H9 (cell line): Measurements from ENCODE around the gene SH3GL2. TPM values are rescaled to one million over a fixed set of nuclear protein-coding genes. Genes with fewer than 3 reads are reported as not detected.

Experiments
- DNase-seq: peaks from one replicate; pipeline ENCODE4 v3.0.0-alpha.2; 2017
- H2AFZ ChIP-seq: one replicate; pipeline ENCODE4 v1.6.1; 2013; ENCODE audit warnings: mild to moderate bottlenecking, low read length, control low read depth, moderate library complexity
- H2AK5ac ChIP-seq: 2 replicates; pipeline ENCODE4 v1.6.1; 2013; ENCODE audit warnings: low read length, control low read depth, mixed read lengths; ENCODE audit not compliant: insufficient read length
- H2BK120ac ChIP-seq: one replicate; pipeline ENCODE4 v1.6.1; 2013; ENCODE audit warnings: low read depth, mild to moderate bottlenecking, low read length, control low read depth, inconsistent platforms; ENCODE audit not compliant: poor library complexity, severe bottlenecking
- H2BK12ac ChIP-seq: 2 replicates; pipeline ENCODE4 v1.6.1; 2013; ENCODE audit warnings: low read length, control low read depth, mixed read lengths, low read depth; ENCODE audit not compliant: insufficient read length
- H2BK15ac ChIP-seq: 2 replicates; pipeline ENCODE4 v1.6.1; 2013; ENCODE audit warnings: low read depth, low read length, control low read depth
- H2BK20ac ChIP-seq: one replicate; pipeline ENCODE4 v1.6.1; 2013; ENCODE audit warnings: low read depth, mild to moderate bottlenecking, low read length, control low read depth, inconsistent platforms; ENCODE audit not compliant: poor library complexity, severe bottlenecking
- H2BK5ac ChIP-seq: 2 replicates; pipeline ENCODE4 v1.6.1; 2013; ENCODE audit warnings: low read length, control low read depth, mixed read lengths; ENCODE audit not compliant: insufficient read length
- H3K14ac ChIP-seq: 2 replicates; pipeline ENCODE4 v1.6.1; 2013; ENCODE audit warnings: low read length, control low read depth; ENCODE audit not compliant: insufficient read depth
- H3K18ac ChIP-seq: 2 replicates; pipeline ENCODE4 v1.6.1; 2013; ENCODE audit warnings: low read depth, mild to moderate bottlenecking, mixed read lengths, low read length, control low read depth; ENCODE audit not compliant: insufficient read length
- H3K23ac ChIP-seq: 2 replicates; pipeline ENCODE4 v1.6.1; 2013; ENCODE audit warnings: low read length, control low read depth, mixed read lengths, low read depth; ENCODE audit not compliant: insufficient read length
- H3K23me2 ChIP-seq: 2 replicates; pipeline ENCODE4 v1.6.1; 2013; ENCODE audit warnings: low read depth, mild to moderate bottlenecking, mixed read lengths, low read length, control low read depth; ENCODE audit not compliant: insufficient read length, poor library complexity, severe bottlenecking
- H3K27ac ChIP-seq: 2 replicates; pipeline ENCODE4 v1.5.1; 2013; ENCODE audit warnings: low read length, control low read depth, mixed read lengths, low read depth; ENCODE audit not compliant: insufficient read length
- H3K27me3 ChIP-seq: 2 replicates; pipeline ENCODE4 v1.6.1; 2013; ENCODE audit warnings: low read length, control low read depth, inconsistent platforms; ENCODE audit not compliant: insufficient read depth
- H3K4ac ChIP-seq: 2 replicates; pipeline ENCODE4 v1.6.1; 2013; ENCODE audit warnings: low read depth, mild to moderate bottlenecking, control low read depth, inconsistent platforms, low read length, moderate library complexity
- H3K4me1 ChIP-seq: 2 replicates; pipeline ENCODE4 v1.6.1; 2013; ENCODE audit warnings: low read length, control low read depth, inconsistent platforms; ENCODE audit not compliant: insufficient read depth
- H3K4me2 ChIP-seq: 2 replicates; pipeline ENCODE4 v1.6.1; 2013; ENCODE audit warnings: low read length, control low read depth, mixed read lengths; ENCODE audit not compliant: insufficient read length, insufficient read depth
- H3K56ac ChIP-seq: 2 replicates; pipeline ENCODE4 v1.6.1; 2013; ENCODE audit warnings: low read depth, mild to moderate bottlenecking, mixed read lengths, low read length, control low read depth; ENCODE audit not compliant: insufficient read length
- H3K79me1 ChIP-seq: 2 replicates; pipeline ENCODE4 v1.6.1; 2013; ENCODE audit warnings: low read depth, mild to moderate bottlenecking, moderate library complexity, low read length, control low read depth, inconsistent platforms; ENCODE audit not compliant: insufficient read depth, poor library complexity, severe bottlenecking
- H3K79me2 ChIP-seq: 2 replicates; pipeline ENCODE4 v1.6.1; 2013; ENCODE audit warnings: low read length, control low read depth, inconsistent platforms; ENCODE audit not compliant: insufficient read depth
- H3K9ac ChIP-seq: 2 replicates; pipeline ENCODE4 v1.6.1; 2013; ENCODE audit warnings: low read length, control low read depth, mixed read lengths; ENCODE audit not compliant: insufficient read length; ENCODE audit errors: extremely low read depth
- H3K9me3 ChIP-seq: one replicate; pipeline ENCODE4 v1.6.1; 2013; ENCODE audit warnings: low read depth, low read length, inconsistent platforms; ENCODE audit not compliant: control insufficient read depth
- H3T11ph ChIP-seq: one replicate; pipeline ENCODE4 v1.6.1; 2013; ENCODE audit warnings: mild to moderate bottlenecking, low read length, control low read depth, inconsistent platforms
- H4K20me1 ChIP-seq: one replicate; pipeline ENCODE4 v1.6.1; 2013; ENCODE audit not compliant: control insufficient read depth, insufficient read length, insufficient read depth
- H4K5ac ChIP-seq: 2 replicates; pipeline ENCODE4 v1.6.1; 2013; ENCODE audit warnings: low read depth, mild to moderate bottlenecking, mixed read lengths, low read length, control low read depth; ENCODE audit not compliant: insufficient read length
- H4K8ac ChIP-seq: replicated peaks from 2 replicates; pipeline ENCODE4 v1.6.1; 2013; ENCODE audit warnings: low read length, control low read depth, mixed read lengths, low read depth; ENCODE audit not compliant: insufficient read length
- H4K91ac ChIP-seq: 2 replicates; pipeline ENCODE4 v1.6.1; 2013; ENCODE audit warnings: low read depth, mild to moderate bottlenecking, moderate library complexity, mixed read lengths, low read length, control low read depth; ENCODE audit not compliant: insufficient read length
- H3K27ac Mint-ChIP-seq, 3 experiments: 2 replicates in 2 of 3; 3 replicates in 1 of 3; pipeline ENCODE4 v1.8.0; 2020 to 2021; ENCODE audit warnings: mixed read lengths in 3 of 3, mild to moderate bottlenecking in 1 of 3, moderate library complexity in 1 of 3
- H3K27me3 Mint-ChIP-seq: 2 replicates; pipeline ENCODE4 v1.8.0; 2021; ENCODE audit warnings: low read depth, mild to moderate bottlenecking, moderate library complexity, mixed read lengths
- H3K36me3 Mint-ChIP-seq, 3 experiments: 2 replicates in 2 of 3; 3 replicates in 1 of 3; pipeline ENCODE4 v1.8.0; 2020 to 2021; ENCODE audit warnings: low read depth in 3 of 3, mixed read lengths in 3 of 3; ENCODE audit not compliant: insufficient read depth in 1 of 3
- H3K4me1 Mint-ChIP-seq, 2 experiments: 2 replicates each; pipeline ENCODE4 v1.8.0; 2020; ENCODE audit warnings: mixed read lengths in 2 of 2
- H3K4me3 Mint-ChIP-seq, 2 experiments: 2 replicates in 1 of 2; 3 replicates in 1 of 2; pipeline ENCODE4 v1.8.0; 2020 to 2021; ENCODE audit warnings: mild to moderate bottlenecking in 2 of 2, mixed read lengths in 2 of 2, moderate library complexity in 1 of 2
- H3K9me3 Mint-ChIP-seq, 2 experiments: 2 replicates in 1 of 2; 3 replicates in 1 of 2; pipeline ENCODE4 v1.8.0; 2020; ENCODE audit warnings: mild to moderate bottlenecking in 2 of 2, mixed read lengths in 2 of 2, moderate library complexity in 1 of 2
- WGBS: extraction: QIAGEN DNeasy Blood & Tissue Kit; methylation state at CpG from one replicate; pipeline ENCODE4 v1.1.7; 2013; ENCODE audit warnings: missing lambda C conversion rate, low lambda C conversion rate, mixed read lengths; ENCODE audit not compliant: insufficient read length; ENCODE audit errors: extremely low coverage; 5-methylcytosine and 5-hydroxymethylcytosine counted together
- total RNA-seq: library from RNA; stranded (reverse); gene quantifications from 2 replicates; pipeline ENCODE4 v1.2.1, GENCODE V29; 2021
- TF ChIP-seq, protein P1 (sequence below): fragments of 200-600 bp; sonication (generic); conservative IDR thresholded peaks from 3 replicates; pipeline ENCODE4 v1.8.0; 2021; ENCODE audit warnings: antibody characterized with exemption, mild to moderate bottlenecking

The SH3GL2 gene
- total RNA-seq, 1 experiment from 2014 or later = 6.5 TPM

DNA sequence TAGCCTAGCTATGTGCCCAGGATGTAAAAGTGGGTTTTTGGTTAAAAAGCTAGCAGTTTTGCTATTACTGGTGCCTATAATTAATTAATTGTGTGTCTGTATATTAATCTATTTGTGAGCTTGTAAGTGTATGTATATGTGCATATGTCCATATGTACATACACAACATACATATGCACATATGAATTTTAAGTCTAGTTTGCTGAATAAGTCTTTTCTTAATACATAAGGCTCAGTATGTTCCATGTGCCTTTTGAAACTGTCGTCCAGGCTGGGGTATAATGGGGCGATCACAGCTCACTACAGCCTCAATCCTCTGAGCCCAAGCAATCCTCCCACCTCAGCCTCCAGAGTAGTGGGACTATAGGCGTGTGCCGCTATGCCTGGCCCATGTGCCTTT, 10.1 kb downstream of the SH3GL2 start:
- H2BK15ac ChIP-seq = no peak overlapping the region
- no peak overlapping the region for H3K18ac ChIP-seq
- Mint-ChIP-seq H3K4me1 (peaks cover 14 to 15% of the 10 kb centered on the region in 2 experiments), H3K36me3 (no peaks in the 10 kb centered on the region), H3K27me3 (no peaks in the 10 kb centered on the region), H3K9me3 (no peaks in the 10 kb centered on the region), H3K27ac (no peak overlapping the region), H3K4me3 (no peak overlapping the region)
- H2AK5ac ChIP-seq = no peak overlapping the region
- H4K5ac ChIP-seq = no peak overlapping the region
- H2BK120ac ChIP-seq = no peak overlapping the region
- no peak for DNase-seq
- no peak overlapping the region for H4K91ac ChIP-seq
- no peak overlapping the region for H3K4me2 ChIP-seq
- no peak overlapping the region for H3K56ac ChIP-seq
- H2BK12ac ChIP-seq = no peak overlapping the region
- H3K23me2 ChIP-seq = no peaks in the 10 kb centered on the region
- peaks cover 6% of the 10 kb centered on the region for H3K79me1 ChIP-seq
- no peaks in the 10 kb centered on the region for H3K79me2 ChIP-seq
- H2BK5ac ChIP-seq = no peak overlapping the region
- no CpG with 5 or more reads among the region's 4 CpGs for WGBS
- no peak overlapping the region for H3K4ac ChIP-seq
- no peak overlapping the region for H4K8ac ChIP-seq
- H4K20me1 ChIP-seq = no peaks in the 10 kb centered on the region
- no peak overlapping the region for H3K23ac ChIP-seq
- H3K9ac ChIP-seq = no peak overlapping the region
- H3T11ph ChIP-seq = no peak overlapping the region
- no peaks in the 10 kb centered on the region for H3K27me3 ChIP-seq
- H2BK20ac ChIP-seq = no peak overlapping the region
- TF ChIP-seq, protein P1, sequence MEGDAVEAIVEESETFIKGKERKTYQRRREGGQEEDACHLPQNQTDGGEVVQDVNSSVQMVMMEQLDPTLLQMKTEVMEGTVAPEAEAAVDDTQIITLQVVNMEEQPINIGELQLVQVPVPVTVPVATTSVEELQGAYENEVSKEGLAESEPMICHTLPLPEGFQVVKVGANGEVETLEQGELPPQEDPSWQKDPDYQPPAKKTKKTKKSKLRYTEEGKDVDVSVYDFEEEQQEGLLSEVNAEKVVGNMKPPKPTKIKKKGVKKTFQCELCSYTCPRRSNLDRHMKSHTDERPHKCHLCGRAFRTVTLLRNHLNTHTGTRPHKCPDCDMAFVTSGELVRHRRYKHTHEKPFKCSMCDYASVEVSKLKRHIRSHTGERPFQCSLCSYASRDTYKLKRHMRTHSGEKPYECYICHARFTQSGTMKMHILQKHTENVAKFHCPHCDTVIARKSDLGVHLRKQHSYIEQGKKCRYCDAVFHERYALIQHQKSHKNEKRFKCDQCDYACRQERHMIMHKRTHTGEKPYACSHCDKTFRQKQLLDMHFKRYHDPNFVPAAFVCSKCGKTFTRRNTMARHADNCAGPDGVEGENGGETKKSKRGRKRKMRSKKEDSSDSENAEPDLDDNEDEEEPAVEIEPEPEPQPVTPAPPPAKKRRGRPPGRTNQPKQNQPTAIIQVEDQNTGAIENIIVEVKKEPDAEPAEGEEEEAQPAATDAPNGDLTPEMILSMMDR = no peak
- H2AFZ ChIP-seq = no peak overlapping the region
- H3K14ac ChIP-seq = no peak overlapping the region
- no peaks in the 10 kb centered on the region for H3K9me3 ChIP-seq
- H3K27ac ChIP-seq = no peak overlapping the region
- peaks cover 2% of the 10 kb centered on the region; the same call in 1 of the 2 replicates for H3K4me1 ChIP-seq
